Kidney capillary endothelial cell (primary cell): Measurements from ENCODE around the gene ATRAID.
"Not testable (repeated sequence)": the region's sequence is repeated elsewhere in the genome, so short reads cannot be mapped to it uniquely, and the experiment has no call there.

Experiments used
- DNase-seq: peaks from one replicate; pipeline ENCODE4 v3.0.0-alpha.2; 2018; ENCODE audit warnings: low spot score

Gene ATRAID, protein sequence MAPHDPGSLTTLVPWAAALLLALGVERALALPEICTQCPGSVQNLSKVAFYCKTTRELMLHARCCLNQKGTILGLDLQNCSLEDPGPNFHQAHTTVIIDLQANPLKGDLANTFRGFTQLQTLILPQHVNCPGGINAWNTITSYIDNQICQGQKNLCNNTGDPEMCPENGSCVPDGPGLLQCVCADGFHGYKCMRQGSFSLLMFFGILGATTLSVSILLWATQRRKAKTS

GRCh38 chr2:27211943-27212625, at the start of gene ATRAID, which contains the start of gene SLC5A6:
TSS of gene ATRAID (plus strand) at chr2:27212041. CDS start at chr2:27212369, 328 bp downstream.
TSS of gene SLC5A6 (minus strand) at chr2:27212268. CDS start at chr2:27207650, 4,618 bp downstream.
- DNase-seq: peak; percentile 76

DNA sequence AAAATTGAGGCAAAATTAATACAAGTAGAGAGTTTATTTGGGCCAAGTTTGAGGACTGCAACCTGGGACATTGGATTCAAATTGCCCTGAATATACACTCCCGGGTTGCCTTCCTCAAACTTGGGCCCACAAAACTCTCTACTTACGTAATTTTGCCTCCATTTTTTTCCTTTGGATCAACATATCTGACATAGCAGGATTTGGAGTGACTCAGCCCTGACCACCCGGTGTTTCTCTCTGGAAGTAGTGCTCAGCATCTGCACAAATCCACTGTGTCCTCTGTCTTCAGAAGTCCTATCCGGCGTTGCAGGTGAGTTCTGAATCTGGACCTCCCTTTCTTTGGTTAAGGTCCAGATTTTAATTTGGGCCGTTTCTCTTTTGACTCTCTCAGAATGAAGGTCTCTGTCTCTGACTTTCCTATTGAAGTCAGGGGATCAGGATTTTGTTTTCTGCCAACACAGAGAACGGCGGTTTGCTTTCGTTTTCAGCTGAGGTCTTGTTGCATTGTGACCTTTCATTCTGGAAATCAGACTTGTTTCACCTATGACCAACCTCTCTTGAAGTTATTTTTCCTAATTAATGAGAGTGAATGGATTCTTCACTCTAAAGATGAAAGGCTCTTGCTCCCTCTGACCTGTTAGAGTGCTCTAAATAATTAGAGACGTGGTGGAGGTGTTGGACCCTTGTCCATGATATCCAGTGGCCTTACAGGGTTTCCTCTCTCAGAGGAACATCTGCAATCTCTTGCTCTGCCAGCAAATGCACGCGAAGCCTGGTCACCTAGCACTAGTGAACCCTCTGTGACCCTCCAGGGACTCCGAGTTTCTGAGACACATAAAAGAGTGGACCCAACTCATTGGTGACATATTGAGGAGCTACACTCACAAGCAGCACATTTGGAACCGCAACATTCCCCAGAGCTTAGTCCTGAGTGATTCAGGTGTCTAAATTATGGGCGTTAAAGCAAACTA, 49.4 kb upstream of the ATRAID start:
- no peak for DNase-seq

- DNase-seq: no peak
These were observed 46.7 kb upstream of the ATRAID start for GRCh38 chr2:27164960-27165763.

DNA sequence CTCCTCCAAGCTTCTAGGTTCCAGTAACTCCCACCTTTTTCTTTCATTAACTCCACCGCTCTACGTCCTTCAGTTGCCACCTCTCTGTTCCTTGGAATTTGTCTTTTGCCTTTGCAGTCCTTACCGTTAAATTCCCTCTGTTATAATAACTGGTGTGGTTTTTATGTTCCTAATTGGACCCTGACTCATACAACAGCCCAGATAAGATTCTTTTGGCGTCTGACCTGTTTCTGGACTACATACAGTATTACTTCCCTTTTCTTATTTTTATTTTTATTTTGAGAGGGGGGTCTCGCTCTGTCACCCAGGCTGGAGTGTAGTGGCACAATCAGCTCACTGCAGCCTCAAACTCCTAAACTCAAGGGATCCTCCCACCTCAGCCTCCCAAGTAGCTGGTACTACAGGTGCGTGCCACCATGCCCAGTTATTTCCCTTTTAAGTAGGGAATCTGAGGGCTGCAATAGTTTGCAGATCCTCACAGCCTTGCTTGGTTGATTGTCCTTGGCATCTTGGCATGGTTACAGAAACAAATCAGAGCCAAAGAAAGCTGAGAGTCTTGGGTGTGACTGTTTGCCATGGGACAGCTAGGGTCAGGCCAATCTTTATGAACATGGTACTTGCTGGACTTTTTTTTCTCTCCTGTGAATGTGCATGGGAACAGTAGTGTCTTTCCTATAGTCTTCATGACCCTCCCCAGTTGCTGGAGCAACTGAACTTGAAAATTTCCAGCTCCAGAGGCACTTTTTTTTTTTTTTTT, 41.1 kb upstream of the ATRAID start:
- DNase-seq: no peak

GRCh38 chr2:27171351-27171848, 40.4 kb upstream of the ATRAID start:
- no peak for DNase-seq

- DNase-seq: no peak
These were observed 37.2 kb upstream of the ATRAID start for GRCh38 chr2:27174638-27175037.

GRCh38 chr2:27175330-27175729, 36.5 kb upstream of the ATRAID start:
- DNase-seq: no peak

- not testable (repeated sequence) for DNase-seq
These were observed 36.1 kb upstream of the ATRAID start for GRCh38 chr2:27175781-27176180.

GRCh38 chr2:27177441-27178351, 34.1 kb upstream of the ATRAID start:
- DNase-seq: no peak

GRCh38 chr2:27178469-27178868, 33.4 kb upstream of the ATRAID start:
- DNase-seq: no peak

- no peak for DNase-seq
These were observed 32.4 kb upstream of the ATRAID start for GRCh38 chr2:27179344-27180000.

- DNase-seq: no peak
These were observed 29.5 kb upstream of the ATRAID start for GRCh38 chr2:27182346-27182745.

DNA sequence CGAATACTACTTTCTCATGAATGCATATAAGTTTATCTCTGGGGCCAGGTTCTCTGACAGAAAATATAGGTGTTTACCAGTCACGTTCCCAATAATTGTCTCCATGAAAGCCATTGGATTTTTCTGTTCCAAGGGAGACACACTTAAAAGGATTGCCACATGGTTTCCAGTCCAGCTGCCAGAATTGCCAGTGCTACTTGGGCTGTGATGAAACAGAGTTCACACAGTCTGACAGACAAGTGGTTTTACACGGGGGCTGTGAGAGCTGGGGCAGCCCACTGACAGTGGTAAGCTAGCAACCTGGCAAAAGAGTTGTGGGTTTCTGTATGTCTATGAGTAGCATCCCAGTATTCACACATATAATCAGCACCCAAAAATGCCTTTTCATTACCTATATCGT, 27.7 kb upstream of the ATRAID start:
- no peak for DNase-seq

- DNase-seq: no peak
These were observed 26.4 kb upstream of the ATRAID start for GRCh38 chr2:27185331-27186026.

GRCh38 chr2:27186613-27187345, 25.1 kb upstream of the ATRAID start:
- no peak for DNase-seq

- no peak for DNase-seq
These were observed 21.9 kb upstream of the ATRAID start for GRCh38 chr2:27189989-27190388.

DNA sequence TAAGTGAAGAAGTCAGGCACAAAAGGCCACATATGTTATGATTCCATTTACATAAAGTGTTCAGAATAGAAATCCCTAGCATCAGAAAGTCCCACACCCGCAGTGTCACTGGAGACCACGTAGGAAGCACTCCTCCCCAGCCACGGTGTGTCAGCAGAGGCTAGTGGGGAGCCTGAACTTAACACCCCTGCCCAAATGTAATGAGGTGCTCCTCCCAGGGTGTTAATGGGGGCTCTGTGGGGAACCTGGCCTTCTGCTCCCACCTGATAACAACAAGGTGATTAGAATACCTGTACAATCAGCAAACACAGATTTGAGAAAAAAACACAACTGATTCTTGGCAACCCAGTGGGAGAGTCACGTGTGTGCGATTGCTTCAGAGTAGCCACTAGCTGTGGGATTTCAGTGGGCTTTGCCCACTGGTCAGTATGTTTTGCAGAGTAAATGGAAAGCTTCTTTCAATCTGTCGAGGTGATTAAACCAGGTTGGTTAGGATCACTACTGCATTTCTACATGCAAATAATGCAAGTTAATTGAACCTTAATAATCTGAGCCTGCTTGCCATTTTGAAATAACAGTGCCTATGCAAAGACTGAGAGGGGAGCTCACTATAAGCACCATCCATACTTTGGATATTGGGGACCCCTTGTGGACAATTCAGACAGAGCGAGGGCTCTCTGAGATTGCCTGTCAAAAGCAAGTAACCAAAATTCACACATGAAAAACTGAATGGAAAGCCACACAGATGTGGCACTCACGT, 20.6 kb upstream of the ATRAID start:
- DNase-seq: peak; percentile 55
